Vagina (tissue), 2 donors: ENCODE results near the gene IP6K2. TPM values are rescaled to one million over a fixed set of nuclear protein-coding genes. Genes with fewer than 3 reads are reported as not detected.

Experiments
- DNase-seq, 2 donors: peaks; one replicate each; pipeline ENCODE4 v3.0.0-alpha.2; 2017; ENCODE audit errors: extremely low spot score in 2 of 2
- H3K27ac ChIP-seq: fragments of 200-600 bp; sonication (generic); one replicate; pipeline ENCODE4 v1.5.1; 2019
- H3K27me3 ChIP-seq: fragments of 200-600 bp; sonication (generic); one replicate; pipeline ENCODE4 v1.5.1; 2019
- H3K36me3 ChIP-seq, 2 donors: fragments of 200-600 bp; sonication (generic); one replicate each; pipeline ENCODE4 v1.5.1; 2017 to 2019
- H3K4me1 ChIP-seq: fragments of 200-600 bp; sonication (generic); one replicate; pipeline ENCODE4 v1.5.1; 2019
- H3K4me3 ChIP-seq, 2 donors: fragments of 200-600 bp; sonication (generic); 1 replicate in 1 of 2; 2 replicates in 1 of 2; pipeline ENCODE4 v1.5.1; 2016 to 2019
- H3K9me3 ChIP-seq: fragments of 200-600 bp; sonication (generic); one replicate; pipeline ENCODE4 v1.5.1; 2019
- CTCF ChIP-seq, 3 experiments: fragments of 450-650 bp in 2 of 3; fragments of 200-600 bp in 1 of 3; sonication (generic) in 1 of 3; IDR thresholded peaks; one replicate each; pipeline ENCODE4 v1.5.1; 2017 to 2019; ENCODE audit warnings: antibody characterized with exemption in 3 of 3, mild to moderate bottlenecking in 2 of 3, moderate library complexity in 2 of 3
- POLR2A ChIP-seq, 2 donors: fragments of 450-650 bp; IDR thresholded peaks; one replicate each; pipeline ENCODE4 v1.6.1; 2017; ENCODE audit warnings: antibody characterized with exemption in 2 of 2, mild to moderate bottlenecking in 2 of 2, moderate library complexity in 2 of 2
- POLR2AphosphoS5 ChIP-seq, 2 donors: sonication (generic); formaldehyde crosslinking; IDR thresholded peaks; one replicate each; pipeline ENCODE4 v1.9.0; 2017; ENCODE audit warnings: antibody characterized with exemption in 2 of 2, mild to moderate bottlenecking in 2 of 2, low read depth in 1 of 2; ENCODE audit not compliant: insufficient read depth in 1 of 2
- intact Hi-C: fragments of 100-400 bp; cut with DNase I; formaldehyde crosslinking; loops from one replicate; pipeline ENCODE4 v1.15.1; 2023
- total RNA-seq: library from RNA; depleted of rRNA; stranded (reverse); fragments of >200 nt; gene quantifications from one replicate; pipeline ENCODE4 v1.2.3, GENCODE V29; 2016

The IP6K2 gene
- total RNA-seq, 1 donor from 2014 or later: 119 TPM

GRCh38 chr3:48759071-48759470 lies 42.0 kb upstream of the IP6K2 start:
- H3K9me3 ChIP-seq: no peaks in the 10 kb centered on the region
- intact Hi-C loops: no loop called here
- H3K27me3 ChIP-seq: no peaks in the 10 kb centered on the region
- DNase-seq: no peak
- H3K36me3 ChIP-seq: peaks cover 0 to 26% of the 10 kb centered on the region in 2 donors
- H3K4me1 ChIP-seq: no peaks in the 10 kb centered on the region
- no peak overlapping the region for H3K27ac ChIP-seq
- no peak for TF ChIP-seq CTCF (IDR thresholded peaks at IDR 0.05)
- no peak for TF ChIP-seq POLR2A (IDR thresholded peaks at IDR 0.05)
- H3K4me3 ChIP-seq: no peak overlapping the region

DNA sequence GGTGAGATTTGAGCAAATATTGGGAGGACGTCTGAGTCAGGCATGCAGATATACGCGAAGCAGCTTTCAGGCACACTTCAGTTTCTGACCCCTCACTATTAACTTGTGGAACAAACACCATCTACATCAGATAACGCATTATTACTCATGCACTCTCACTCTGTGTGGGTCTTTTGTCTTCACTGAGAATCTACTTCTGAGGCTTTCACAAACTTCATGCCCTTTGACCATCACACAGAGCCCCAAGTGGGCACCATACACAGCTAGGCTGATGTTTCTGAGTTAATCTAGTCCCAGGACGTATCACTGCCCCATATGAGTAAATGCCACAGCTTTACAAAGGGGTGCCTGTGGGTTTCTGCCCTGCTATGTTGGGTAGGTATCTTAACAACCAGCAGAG lies 39.6 kb upstream of the IP6K2 start:
- intact Hi-C loops: no loop called here
- Histone ChIP-seq H3K4me3 (no peak overlapping the region), H3K4me1 (no peaks in the 10 kb centered on the region), H3K9me3 (no peaks in the 10 kb centered on the region), H3K27me3 (no peaks in the 10 kb centered on the region), H3K36me3 (peaks cover 0 to 26% of the 10 kb centered on the region in 2 donors), H3K27ac (no peak overlapping the region)
- DNase-seq: no peak
- TF ChIP-seq POLR2AphosphoS5 (IDR thresholded peaks at IDR 0.05; ENCODE audit: insufficient read depth in 1 of 2, low read depth in 1 of 2) (no peak), CTCF (IDR thresholded peaks at IDR 0.05) (no peak), POLR2A (IDR thresholded peaks at IDR 0.05) (no peak)

- Histone ChIP-seq H3K27me3 (no peaks in the 10 kb centered on the region), H3K4me1 (peaks cover 26% of the 10 kb centered on the region), H3K36me3 (peaks cover 0 to 24% of the 10 kb centered on the region in 2 donors), H3K4me3 (no peak overlapping the region), H3K9me3 (no peaks in the 10 kb centered on the region), H3K27ac (no peak overlapping the region)
- intact Hi-C loops: no loop called here
- DNase-seq: no peak
- TF ChIP-seq CTCF (IDR thresholded peaks at IDR 0.05): no peak
- TF ChIP-seq POLR2A (IDR thresholded peaks at IDR 0.05): no peak
- TF ChIP-seq POLR2AphosphoS5 (IDR thresholded peaks at IDR 0.05; ENCODE audit: insufficient read depth in 1 of 2, low read depth in 1 of 2): no peak
Measured at GRCh38 chr3:48750856-48751255, 33.8 kb upstream of the IP6K2 start.

DNA sequence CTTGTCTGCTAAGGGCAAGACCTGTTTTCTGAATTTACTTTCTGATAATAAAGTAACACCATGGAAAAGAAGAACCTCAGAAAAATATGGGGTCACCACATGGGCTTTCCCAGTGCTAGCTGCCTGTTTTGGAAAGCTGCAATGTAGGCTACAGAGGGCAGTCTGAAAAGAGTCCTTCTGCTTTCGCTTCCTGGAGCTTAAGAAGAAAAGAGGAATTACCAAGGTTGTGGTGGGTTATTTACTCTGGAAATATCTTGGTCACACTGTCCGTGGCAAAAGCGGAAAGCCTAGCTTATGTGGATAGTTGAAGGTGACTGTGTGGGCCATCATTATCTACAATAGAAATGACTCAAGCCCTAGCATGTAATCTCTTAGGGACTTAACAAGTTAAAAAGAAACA lies 31.7 kb upstream of the IP6K2 start:
- intact Hi-C loops: no loop called here
- H3K9me3 ChIP-seq: no peaks in the 10 kb centered on the region
- no peak overlapping the region for H3K4me3 ChIP-seq
- no peaks in the 10 kb centered on the region for H3K27me3 ChIP-seq
- no peak for DNase-seq
- TF ChIP-seq CTCF (IDR thresholded peaks at IDR 0.05): no peak
- no peak for TF ChIP-seq POLR2A (IDR thresholded peaks at IDR 0.05)
- TF ChIP-seq POLR2AphosphoS5 (IDR thresholded peaks at IDR 0.05; ENCODE audit: insufficient read depth in 1 of 2, low read depth in 1 of 2): no peak
- H3K4me1 ChIP-seq: peaks cover 26% of the 10 kb centered on the region
- H3K36me3 ChIP-seq: peaks cover 0 to 24% of the 10 kb centered on the region in 2 donors
- H3K27ac ChIP-seq: no peak overlapping the region

GRCh38 chr3:48747706-48748105 lies 30.7 kb upstream of the IP6K2 start:
- Histone ChIP-seq H3K36me3 (peaks cover 0 to 24% of the 10 kb centered on the region in 2 donors), H3K4me3 (no peak overlapping the region), H3K4me1 (peaks cover 26% of the 10 kb centered on the region), H3K27me3 (no peaks in the 10 kb centered on the region), H3K27ac (peak overlapping the region; percentile 21), H3K9me3 (no peaks in the 10 kb centered on the region)
- TF ChIP-seq POLR2AphosphoS5 (IDR thresholded peaks at IDR 0.05; ENCODE audit: insufficient read depth in 1 of 2, low read depth in 1 of 2): no peak
- TF ChIP-seq POLR2A (IDR thresholded peaks at IDR 0.05): no peak
- DNase-seq: no peak
- intact Hi-C loops: no loop called here
